MV-4-11 (cell line): Measurements from ENCODE around the gene GRK4.
"Not testable (repeated sequence)": the region's sequence is repeated elsewhere in the genome, so short reads cannot be mapped to it uniquely, and the experiment has no call there.

Source experiments
- DNase-seq: peaks from one replicate; lab custom pipeline; 2025; lab: John Stamatoyannopoulos, UW

GRK4 gene

GRCh38 chr4:2930758-2931511 lies 32.4 kb upstream of the GRK4 start:
- no peak for DNase-seq

DNA sequence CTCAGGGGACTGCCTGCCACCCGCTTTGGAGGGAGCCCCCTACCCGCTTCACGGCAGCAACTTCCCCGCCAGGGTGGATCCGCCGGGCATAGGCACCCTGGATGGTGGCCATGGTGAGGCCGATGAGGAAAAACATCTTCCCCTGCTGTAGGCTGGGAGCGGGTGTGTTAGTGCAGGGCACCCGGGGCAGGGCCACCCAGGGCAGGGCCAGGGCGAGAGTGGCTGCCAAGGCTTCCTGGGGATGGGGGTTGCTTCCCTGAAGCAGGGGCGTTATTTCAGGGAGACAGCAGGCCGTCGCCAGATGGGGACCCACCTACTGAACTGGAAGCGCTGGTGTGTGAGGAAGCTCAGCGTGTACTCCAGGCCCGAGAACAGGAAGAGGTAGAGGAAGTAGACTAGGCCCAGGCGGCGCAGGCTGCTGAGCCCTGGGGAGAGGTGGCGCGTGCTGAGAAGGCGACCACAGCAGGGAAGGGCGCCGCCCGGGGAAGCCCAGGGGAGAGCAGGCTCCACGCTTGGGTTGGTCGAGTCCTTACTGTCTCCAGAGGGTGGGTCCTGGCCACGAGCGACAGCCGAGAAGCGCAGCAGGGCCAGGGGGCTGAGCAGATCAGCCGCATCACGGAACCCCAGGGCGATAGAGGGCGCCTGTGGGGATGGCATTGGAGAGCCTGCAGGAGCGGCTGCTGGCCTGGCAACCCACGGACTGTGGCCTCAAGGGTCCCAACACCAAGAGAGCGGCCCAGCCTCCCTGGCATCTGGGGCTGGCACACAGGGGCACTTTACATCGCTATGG lies 31.7 kb upstream of the GRK4 start:
- peak; percentile 88 for DNase-seq

GRCh38 chr4:2932321-2932950 lies 30.9 kb upstream of the GRK4 start:
- DNase-seq, result peak; percentile 31

DNA sequence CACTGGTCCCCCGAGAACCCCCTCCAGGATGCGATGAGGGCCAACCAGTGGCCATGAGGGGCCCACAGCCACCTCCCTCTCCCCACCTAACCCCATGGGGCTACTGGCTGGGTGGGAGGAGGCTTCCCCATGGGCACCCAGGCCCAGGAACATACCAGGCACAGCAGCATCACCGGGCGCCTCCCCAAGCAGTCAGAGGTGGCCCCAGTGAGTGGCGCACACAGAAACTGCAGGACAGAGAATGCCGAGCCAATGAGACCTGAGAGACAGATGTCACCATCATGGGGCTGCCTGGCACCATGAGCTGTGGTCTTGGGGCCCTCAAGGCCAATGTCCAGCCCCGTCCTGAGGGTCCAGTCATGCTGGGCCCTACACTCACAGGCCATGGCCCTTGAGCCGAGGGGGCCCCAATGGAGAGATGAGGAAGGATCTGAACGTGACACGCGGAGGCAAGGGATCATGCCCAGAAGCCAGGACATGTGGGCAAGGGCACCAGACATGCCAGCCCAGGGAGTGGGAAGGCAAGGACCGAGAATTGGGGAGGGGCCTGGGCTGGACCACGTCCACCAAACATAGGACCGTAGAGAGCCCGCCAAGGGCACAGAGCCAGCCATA lies 30.3 kb upstream of the GRK4 start:
- peak; percentile 44 for DNase-seq

DNA sequence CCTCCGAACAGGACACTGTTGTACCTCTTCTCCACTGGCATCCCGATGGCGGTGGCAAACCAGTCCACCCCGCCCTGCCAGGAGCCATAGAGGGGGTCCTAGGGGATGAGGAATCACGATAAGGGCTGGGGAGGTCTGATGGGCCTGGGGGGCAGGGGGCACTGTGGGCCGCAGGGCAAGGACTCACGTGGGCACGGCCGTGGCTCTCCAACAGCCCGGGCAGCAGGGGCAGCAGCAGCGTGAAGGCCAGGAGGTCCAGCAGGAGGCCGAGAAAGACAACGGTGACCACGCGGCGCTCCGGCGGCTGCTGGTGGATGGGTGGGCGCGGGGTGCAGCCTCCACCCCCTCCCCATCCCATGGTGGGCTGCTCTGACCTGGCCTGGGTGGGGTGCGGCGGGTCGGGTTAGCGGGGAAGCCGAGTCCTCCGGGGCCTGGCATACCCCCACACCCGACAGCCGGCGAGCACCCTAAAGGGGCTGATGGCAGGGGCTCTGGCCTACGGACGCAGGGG lies 29.8 kb upstream of the GRK4 start:
- DNase-seq, result no peak

GRCh38 chr4:2934077-2934812 lies 29.1 kb upstream of the GRK4 start:
- peak; percentile 85 for DNase-seq

GRCh38 chr4:2934813-2935761 lies 28.3 kb upstream of the GRK4 start:
- DNase-seq, result peak; percentile 89

DNA sequence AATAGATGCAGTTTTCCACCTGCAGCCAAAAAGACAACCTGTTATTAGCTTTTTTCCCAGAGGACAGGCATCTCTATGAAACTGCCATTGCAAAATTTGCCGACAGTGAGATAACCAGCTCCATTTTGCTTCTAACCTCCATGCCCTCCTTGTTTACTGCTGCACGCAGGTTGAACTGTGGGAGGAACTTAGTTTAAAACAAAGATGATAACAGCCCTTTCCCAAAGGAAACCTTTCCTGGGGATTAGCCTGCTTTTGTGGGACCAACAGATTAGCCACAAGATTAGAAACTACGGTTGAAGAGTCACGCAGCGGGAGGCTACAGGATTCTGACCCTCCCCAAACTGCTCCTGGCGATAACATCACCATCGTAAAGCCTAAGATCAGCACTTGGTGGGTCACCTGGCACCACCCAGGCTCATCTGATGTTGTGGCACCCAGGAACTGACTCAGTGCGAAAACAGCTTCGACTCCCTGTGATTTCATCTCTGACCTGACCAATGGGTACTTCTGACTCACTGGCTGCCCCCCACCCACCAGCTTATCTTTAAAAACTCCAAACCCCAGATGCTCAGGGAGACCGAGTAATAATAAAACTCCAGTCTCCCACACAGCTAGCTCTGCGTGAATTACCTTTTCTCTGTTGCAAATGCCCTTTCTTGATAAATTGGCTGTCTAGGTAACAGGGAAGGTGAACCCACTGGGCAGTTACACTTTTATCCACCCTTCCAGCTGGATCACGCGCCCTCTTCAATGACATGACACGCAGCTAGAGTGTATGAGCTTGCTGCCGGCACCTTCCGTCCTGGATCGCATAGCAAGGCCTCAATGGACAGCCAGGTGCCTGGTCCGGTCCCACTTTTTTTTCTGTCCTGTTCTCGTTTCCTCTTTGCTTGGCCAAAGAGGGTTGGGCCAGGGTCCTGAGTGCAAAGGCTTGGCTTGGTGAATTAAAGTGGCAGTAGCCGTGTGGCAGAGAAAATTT lies 27.3 kb upstream of the GRK4 start:
- peak; percentile 40 for DNase-seq

DNA sequence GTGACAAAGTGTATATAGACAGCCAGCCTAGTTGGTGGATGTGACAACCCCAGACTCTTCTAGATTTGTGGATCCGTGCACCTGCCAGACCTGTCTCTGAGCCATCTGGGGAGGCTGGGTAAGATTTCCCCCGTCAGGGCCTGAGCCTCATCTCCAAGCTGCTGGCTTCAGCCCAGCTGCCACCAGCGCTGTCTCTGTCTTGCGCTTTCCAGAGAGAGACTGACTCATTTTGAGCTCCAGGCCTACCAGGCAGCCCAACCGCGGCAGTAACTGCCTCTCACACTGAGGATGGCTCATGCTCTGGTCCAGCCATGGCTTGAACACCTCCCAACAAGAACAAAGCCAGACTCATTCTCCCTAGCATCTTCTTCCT lies 26.6 kb upstream of the GRK4 start:
- DNase-seq, result peak; percentile 62

DNA sequence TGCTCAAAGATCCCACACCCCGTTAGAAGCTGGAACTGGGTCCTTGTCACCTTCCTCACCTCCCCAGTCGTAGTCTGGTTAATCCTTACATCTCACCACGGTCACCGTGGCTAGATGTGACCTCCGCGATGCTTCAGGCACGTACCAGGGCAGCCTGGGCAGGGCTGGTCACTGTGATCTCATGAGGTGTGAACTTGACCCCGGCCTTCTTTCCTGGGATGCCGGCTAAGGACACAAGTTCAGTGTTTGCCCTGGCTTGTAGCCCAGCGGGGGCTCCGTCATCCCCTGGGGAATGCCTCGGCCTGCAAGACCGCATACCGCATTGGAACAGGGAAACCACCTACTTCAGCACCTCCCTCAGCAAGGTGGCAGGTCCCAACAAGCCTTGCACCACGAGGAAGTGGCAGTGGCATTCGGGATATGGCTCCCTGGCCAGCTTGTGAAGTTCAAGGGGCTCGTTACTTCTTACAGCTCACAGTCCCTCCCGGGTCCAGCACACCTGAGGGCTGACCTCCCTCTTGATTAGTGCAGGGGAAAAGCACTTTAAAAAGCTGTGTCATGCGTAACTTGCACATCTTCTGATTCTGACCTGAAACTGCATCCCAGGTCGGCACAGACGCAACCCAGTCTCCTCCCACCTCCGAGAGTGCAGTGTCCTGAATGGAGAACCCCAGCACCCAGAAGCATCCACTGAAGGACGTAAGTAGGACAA lies 26.1 kb upstream of the GRK4 start:
- no peak for DNase-seq

DNA sequence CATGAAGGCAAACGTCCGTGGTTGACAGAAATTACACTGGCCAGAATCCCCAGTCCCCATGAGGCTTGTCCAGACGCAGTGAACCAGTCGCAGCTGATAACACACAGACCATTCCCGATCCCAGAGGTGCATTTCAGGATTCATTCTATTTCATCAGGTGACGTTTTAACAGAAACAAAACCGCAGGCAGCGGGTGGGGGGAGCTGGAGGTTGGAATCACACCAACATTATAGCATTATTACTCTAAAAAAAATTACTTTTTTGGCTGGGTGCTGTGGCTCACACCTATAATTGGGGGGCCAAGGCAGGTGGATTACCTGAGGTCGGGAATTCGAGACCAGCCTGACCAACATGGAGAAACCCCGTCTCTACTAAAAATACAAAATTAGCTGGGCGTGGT lies 25.4 kb upstream of the GRK4 start:
- no peak for DNase-seq

DNA sequence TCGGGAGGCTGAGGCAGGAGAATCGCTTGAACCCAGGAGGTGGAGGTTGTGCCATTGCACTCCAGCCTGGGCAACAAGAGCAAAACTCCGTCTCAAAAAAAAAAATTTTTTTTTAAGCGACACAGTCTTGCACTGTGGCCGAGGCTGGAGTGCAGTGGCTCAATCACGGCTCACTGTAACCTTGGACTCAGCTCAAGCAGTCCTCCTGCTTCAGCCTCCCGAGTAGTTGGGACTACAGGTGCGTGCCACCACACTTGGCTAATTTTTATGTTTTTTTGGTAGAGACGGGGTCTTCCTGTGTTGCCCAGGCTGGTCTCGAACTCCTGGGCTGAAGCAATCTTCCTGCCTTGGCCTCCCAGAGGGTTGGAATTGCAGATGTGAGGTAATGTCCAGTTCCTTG lies 25.0 kb upstream of the GRK4 start:
- DNase-seq, result not testable (repeated sequence)

GRCh38 chr4:2938906-2939305 lies 24.5 kb upstream of the GRK4 start:
- peak; percentile 42 for DNase-seq

DNA sequence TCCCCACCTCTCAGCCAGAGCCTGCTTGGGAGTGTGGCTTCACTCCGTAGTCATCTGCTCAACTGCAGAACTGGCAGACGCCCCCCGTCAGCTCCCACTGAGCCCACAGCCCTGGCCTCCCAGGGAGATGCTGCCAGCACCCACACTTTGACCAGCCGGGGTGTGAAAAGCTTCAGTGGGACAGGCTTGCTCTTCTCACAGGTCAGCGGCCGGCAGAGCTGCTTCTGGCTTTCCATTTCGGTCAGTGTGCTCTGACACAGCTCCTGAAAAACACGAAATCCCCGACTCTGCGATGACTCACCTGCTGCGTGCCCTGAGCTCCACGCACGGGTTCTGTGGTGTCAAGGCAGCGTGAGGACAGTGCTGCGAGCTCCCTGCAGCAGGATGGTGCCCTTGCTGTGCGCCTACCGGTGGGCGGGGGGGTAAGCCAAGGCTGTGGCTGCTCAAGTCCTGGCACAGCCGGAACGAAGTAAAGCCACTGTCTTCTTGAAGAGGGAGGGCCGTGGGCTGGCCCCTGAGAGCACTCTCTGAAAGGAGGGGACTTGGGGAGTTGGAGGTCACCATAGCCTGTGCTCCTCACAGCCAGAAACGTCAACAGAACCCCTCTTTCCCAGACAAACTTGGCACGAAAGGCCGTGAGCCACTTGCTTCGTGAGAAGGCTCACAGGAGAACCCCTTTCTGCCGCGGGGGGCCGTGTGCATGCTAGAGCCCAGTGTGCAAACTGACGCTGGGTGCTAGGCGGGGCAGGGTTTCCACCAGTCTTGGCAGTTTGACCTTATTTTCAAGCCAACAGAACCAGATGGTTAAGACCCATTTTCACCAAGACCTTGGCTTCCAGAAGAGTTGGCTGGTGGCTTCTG lies 23.8 kb upstream of the GRK4 start:
- no peak for DNase-seq

DNA sequence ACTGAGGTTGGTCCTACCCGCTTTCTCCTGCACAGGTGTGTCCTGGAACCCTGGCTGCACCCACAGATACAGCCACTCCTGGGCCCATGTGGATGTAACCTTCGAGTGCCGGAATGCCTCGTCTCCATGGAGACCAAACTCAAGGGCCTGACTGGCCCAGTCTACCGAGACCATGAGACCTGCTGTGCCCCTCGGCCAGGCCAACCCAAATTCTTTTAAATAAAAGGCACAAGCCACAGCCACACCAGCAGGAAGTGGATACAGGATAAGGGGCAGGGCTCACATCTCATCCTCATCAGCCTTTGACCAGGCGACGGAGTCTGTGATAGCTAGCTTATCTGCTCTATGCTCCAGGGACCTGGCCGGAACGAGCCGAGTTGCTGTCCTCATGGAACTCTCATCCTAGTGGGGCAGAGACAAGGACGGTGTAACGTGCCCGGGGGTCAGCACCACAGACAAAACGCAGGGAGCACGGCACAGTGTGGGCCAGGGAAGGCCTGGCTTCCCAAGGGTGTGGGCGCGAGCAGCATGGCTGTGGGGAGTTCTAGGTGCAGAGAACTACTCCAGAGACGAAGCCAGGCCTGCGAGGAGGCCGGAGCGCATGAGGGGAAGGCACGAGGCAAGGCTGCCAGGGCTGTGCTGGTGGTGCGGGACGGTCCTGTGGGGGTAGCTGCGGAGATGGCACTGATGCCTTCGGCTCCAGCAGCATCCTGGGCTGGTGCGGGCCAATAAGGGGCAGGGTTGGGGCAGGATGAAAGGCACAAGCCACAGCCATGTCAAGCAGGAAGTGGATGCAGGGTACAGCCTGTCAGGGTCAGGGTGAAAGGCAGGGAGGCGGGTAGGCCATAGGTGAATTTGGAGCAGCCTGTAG lies 22.9 kb upstream of the GRK4 start:
- no peak for DNase-seq

- DNase-seq, result no peak
Measured at GRCh38 chr4:2941138-2942036, 22.0 kb upstream of the GRK4 start.
